ENCODE measurements around the gene GOLT1A.

The GOLT1A gene

GRCh38 chr1:204216880-204217647 is 3.3 kb upstream of the GOLT1A start:
- DNase-seq: no peak

- no peak for DNase-seq
These were observed 2.4 kb upstream of the GOLT1A start for GRCh38 chr1:204216236-204216635.

DNA sequence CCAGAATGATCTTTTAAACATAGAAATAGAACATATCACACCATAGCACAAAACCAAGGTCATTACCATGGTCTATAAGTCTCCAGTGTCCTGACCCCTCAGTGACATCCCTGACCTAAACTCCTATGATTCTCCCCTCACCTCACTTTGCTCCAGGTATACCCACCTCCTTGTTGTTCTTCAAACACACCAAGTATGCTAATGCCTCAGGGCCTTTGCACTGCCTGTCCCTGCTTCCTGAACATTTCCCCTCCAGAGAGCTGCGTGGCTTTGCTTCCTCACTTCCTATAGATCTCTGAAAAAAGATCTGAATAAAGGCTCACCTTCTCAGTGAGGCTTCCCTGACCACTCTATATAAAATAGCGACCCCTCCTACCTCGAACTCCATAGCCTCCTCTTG is 1.1 kb downstream of the GOLT1A start:
- DNase-seq: no peak

DNA sequence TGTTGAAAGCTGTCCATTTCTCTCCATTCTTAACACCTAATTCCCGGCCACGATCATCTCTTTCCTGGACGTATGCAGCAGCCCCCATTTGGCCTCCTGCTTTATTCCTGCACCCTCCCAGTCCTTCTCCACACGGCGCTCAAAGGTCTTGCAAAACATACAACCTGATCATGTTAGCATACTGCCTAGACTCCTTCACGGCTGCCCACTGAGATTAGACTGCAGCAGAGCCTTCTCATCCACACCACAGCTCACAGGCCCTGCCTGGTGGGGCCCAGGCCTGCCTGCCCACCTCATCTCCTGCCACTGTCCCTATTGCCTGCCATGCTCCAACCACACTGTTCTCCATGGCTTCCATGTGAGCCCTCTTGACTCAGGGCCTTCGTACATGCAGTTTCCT is 2.7 kb downstream of the GOLT1A start:
- no peak for DNase-seq

DNA sequence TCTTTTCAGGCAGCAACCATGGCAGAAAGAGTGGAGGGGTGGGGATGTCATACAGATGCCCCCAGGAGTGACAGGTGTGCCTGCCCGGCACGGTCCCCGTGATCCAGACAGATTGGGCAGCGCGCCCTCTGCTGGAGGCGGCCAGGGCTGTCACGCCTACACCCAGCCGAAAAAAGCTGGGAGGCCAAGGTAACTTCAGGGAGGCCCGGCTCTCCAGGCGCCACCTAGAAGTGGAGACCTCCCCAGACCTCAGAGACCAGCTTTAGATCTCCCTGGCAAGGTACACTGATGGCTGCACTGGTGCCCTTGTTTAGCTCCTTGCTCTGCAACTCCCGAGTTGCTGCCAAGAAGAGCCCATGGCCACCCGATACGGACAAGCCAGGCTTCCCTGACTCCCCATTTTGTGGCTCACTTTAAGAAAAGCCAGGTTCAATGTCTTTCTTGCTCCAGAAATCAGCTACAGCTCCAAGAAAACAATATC is 6.6 kb downstream of the GOLT1A start:
- peak; percentile 66 for DNase-seq

- DNase-seq: no peak
These were observed 7.7 kb downstream of the GOLT1A start for GRCh38 chr1:204206121-204206520.

- no peak for DNase-seq
These were observed 8.3 kb downstream of the GOLT1A start for GRCh38 chr1:204205486-204205885.

DNA sequence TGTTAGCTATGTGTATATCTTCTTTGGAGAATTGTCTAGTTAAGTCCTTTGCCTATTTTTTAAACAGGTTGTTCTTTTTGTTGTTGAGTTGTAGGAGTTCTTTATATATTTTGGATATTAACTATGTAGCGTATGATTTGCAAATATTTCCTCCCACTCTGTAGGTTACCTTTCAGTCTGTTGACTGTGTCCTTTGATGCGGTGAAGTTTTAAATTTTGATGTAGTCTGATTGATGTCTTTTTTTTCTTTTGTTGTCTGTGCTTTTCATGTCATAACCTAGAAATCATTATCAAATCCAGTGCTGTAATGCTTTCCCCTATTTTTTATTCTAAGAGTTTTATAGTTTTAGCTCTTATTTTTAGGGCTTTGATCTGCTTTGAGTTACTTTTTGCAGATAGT is 8.8 kb downstream of the GOLT1A start:
- DNase-seq: no peak

GRCh38 chr1:204203206-204203767 is 10.5 kb downstream of the GOLT1A start:
- no peak for DNase-seq

- DNase-seq: no peak
These were observed 11.3 kb downstream of the GOLT1A start for GRCh38 chr1:204202481-204202880.

- DNase-seq: no peak
These were observed 12.3 kb downstream of the GOLT1A start for GRCh38 chr1:204201348-204202040.

DNA sequence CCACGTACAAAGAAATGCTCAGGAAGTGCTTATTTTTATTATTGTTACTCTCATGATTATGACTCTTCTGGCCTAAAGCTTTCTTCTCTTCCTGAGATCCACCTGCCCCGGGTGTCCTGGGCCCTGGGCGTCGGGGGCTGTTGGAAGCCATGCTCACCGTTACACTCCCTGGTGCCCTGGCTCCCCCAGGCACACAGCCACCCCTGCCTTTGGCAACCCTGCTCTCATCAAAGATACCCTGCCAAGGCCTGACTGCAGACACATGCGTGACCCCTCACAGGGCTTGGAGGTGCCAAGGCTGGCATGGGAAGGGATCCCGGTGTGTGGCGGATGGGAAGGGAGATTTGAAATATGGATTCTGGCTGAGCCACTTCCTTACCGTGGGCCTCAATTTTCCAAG is 14.2 kb downstream of the GOLT1A start:
- DNase-seq: no peak

DNA sequence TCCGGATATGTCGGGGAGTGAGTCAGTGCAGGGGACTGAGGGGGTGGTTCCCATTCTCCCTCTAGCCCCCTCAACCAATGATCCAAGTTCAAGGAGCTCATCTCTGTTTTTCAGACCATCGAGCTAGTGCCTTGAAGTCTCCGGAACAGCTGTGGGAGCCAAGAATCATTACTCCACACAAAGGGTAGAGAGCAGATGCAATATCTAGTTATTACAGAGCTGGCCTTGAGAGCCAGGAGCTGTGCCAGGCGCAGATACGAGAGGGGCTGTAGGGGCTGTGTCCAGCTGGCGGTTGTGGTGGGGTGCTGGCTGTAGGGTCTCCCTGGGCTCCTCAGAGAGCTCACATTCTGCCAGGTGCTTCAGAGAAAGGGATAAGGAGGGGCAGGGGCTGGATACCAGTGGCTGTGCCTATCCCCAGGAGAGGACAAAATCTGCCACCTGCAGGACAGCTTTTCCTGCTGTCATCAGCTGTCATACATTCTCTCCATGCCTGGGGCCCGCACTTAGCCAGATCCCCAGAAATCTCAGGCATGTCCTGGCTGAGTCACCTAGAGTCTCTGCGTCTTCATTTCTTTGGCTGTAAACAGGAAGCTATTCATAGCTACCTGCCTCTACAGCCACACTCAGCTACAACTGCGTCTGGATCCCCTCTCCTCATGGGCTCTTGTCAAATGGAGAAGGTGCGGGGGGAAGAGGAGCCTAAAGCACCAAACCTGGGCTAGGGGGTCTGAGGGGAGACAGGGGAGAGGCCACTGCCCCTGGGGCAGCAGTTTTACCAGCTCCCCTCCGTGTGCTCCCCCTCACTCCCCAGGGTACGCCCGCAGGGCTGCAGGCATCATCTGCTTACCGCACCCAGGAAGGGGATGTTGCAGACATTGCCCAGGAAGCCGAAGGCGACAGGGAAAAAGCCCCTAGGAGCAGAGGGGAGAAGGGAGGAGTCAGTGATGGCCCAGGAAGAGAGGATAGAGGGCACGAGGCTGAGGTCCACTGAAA is 15.1 kb downstream of the GOLT1A start:
- DNase-seq: no peak

- no peak for DNase-seq
These were observed 16.7 kb downstream of the GOLT1A start for GRCh38 chr1:204197068-204197467.

DNA sequence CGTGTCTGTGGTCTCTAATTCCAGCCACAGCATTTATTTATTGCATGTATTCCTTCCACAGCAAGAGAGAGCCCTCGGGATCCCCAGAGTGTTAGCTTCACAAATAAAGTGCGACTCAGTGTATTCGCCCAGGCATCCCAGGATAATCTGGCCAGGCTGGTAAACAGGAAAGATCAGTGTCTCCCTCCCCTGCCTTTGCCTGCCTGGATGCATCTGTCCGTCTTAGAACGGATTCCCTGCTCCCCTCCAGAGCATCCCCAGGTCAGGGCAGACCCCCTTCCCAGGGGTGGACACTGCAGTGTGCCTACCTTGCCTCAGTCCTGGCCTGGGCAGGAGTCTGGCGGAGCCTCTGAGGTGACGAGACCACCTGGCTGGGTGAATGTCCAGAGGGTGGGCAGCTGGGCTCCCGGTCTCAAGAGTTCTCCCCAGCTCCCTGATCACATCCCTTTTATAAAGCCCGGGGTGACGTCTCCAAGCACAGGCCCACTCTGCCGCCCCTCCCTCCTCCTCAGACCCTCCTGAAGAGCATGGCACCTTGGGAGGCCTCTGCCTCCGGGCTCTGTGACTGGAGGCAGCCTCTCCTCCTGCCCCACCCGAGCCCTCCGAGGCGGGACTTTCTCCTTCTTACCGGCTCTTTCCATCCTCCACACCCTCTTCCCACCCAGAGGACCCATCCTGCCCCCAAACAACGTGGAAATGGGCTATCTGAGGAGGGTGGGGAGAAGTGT is 17.6 kb downstream of the GOLT1A start, which contains the start of gene KISS1:
Gene KISS1 (minus strand): TSS at position 424 of the 728 bp plus-strand sequence. CDS start 3,615 bp downstream, outside the sequence.
- DNase-seq: no peak

DNA sequence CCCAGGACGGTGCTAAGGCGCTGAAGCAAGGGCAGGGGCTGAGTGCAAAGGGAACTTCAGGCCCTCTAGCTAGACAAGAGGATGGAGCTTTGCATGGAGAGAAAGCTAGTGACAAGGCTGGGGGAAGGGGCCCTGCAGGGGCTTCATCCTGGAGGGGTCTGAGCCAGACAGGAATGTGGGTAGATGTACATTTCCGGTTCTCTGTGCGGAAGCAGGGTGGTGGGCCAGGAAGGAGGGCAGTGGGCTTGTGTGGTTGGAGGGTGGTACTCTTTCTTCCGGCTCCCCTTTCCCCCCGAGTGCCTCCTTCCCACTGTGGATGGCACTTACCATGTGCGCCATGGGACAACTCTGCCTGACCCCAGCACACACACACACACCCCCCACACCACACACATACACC is 19.0 kb downstream of the GOLT1A start:
- no peak for DNase-seq

DNA sequence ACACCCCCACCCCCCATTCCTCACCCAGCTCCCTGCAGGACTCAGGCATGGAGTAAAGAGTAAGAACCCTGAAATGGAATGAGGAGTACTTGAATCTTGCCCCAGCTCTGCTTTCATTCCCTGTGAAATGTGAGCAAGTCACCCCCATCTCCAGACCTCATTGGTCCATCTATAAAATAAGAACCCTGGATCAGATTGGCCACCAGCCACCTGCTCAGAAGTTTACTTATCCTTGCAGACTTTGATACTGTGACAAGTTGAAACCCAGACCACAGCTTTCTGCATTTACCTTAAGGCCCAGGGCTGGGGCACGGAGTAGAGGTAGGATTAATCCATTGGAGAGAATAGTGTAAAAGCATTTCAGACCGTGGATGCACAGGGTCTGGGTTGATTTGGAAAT is 19.7 kb downstream of the GOLT1A start:
- DNase-seq: no peak

- no peak for DNase-seq
These were observed 21.0 kb downstream of the GOLT1A start for GRCh38 chr1:204192589-204193352.

DNA sequence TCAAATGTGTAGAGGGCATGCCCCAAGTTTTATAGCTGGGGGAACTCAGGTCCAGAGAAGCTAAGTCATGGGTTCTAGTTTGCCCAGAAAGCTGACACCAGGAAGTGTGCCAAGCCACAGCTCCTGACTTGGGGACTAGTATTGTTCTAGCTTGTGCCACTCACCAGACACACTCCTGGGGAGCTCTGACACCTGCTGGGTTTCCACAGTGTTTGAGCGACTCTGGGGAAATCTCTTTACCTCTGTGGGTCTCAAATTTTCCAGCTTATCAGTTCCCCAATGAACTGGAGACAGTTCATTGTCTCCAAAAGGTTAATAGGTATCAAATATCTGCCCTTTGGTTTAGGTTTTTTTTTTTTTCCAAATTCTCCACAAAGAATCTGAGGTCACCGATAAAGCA is 21.7 kb downstream of the GOLT1A start:
- DNase-seq: no peak

- DNase-seq: no peak
These were observed 22.3 kb downstream of the GOLT1A start for GRCh38 chr1:204191456-204191855.
